ENCODE results near the gene EBF3. TPM values are rescaled to one million over a fixed set of nuclear protein-coding genes. Genes with fewer than 3 reads are reported as not detected.

EBF3 gene
- total RNA-seq, 1 experiment from 2014 or later = 0.12 TPM

DNA sequence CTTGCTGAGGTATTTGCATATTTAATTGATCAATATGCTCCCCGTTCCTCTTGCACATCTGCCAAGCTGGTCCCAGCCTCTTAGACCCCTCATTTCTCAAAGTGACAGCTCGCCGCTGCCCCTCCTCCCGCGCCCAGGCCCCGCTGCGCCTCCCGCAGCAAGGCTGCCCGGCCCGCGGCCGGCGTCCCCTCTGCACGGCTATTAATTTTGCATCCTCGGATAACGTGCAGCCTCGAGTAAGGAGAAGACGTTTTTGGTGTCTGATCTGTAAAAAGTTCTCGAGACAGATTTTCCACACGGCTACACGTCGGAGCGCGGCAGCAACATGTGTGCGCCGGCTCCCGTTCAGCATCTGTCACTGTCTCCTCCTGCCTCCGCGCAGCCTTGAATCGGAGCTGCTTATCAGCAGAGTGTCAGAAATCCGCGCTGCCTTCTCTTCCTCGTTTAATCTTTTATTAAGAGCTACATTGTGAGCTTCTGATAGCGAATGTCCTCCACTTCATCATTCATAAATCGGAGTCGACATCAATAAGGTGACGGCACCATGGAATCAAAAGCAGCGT lies 65.3 kb downstream of the EBF3 start:
- no TSS peak for BruUV-seq (replicated peaks)
- RAD21 ChIA-PET (ENCODE audit: low non-redundant PET in 1 of 2, low total read pairs in 2 of 2, uncharacterized antibody in 2 of 2, unreplicated experiment in 2 of 2) = no interaction called here

DNA sequence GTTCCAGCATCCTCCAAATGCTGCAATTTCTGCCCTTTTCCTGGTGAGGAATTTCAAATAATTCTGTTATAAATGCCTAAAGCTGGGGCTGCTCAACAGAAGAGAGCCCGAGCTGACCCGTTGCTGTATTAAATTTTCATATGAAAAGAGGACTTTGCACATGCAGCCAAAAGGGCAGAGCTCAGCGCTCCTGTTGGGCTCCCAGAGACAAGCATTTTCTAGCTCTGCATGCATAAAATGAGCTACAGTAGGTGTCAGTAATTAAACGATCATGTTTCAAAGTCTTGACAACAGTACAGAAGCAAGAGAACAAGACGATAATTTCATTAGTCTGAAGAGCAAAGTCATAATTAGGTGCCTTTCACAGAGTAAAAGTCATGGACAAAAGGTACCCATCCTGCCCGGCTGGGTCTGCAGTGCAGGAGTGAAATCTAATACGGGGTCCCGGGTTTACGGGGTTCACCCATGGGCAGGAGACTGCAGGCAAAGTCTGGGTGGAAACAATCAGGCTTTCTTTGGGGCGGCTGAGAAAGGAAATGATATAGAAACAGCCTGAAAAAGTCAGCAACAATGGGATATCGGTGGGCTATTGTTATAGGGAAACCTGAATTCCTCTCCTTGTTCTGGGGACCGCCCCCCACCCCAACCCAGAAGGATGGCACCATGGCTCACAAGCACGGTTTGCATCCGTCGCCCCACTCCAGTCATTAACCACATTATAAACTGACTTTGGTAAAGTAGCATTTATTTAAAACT lies 66.0 kb downstream of the EBF3 start:
- CTCF ChIA-PET = no interaction called here
- Histone ChIP-seq H3K9ac (ENCODE audit: low read length) (no peak overlapping the region), H3K27ac (ENCODE audit: low read depth, low read length) (no peak overlapping the region), H3K9me3 (ENCODE audit: control insufficient read depth in 1 of 2, insufficient read depth in 1 of 2, low read depth in 1 of 2, low read length in 2 of 2) (no peaks in the 10 kb centered on the region), H2AFZ (ENCODE audit: low read depth, low read length, poor library complexity, severe bottlenecking) (no peak overlapping the region), H3K79me2 (ENCODE audit: insufficient read depth, low read length) (no peaks in the 10 kb centered on the region), H4K20me1 (ENCODE audit: insufficient read depth) (no peaks in the 10 kb centered on the region), H3K9me2 (ENCODE audit: insufficient read depth) (no peaks in the 10 kb centered on the region), H3K4me3 (replicated peaks in 1 of 2; ENCODE audit: low read depth in 1 of 2, low read length in 2 of 2) (no peak overlapping the region), H3K4me2 (ENCODE audit: low read length) (no peak overlapping the region), H3K4me1 (ENCODE audit: control insufficient read depth in 1 of 2, insufficient read depth in 2 of 2, low read length in 2 of 2) (no peaks in the 10 kb centered on the region), H3K36me3 (ENCODE audit: control insufficient read depth in 1 of 2, insufficient read depth in 2 of 2, low read length in 2 of 2) (no peaks in the 10 kb centered on the region), H3K27me3 (ENCODE audit: insufficient read depth, low read length) (no peaks in the 10 kb centered on the region)
- ATAC-seq (no peak), DNase-seq (ENCODE audit: low read depth, low spot score) (no peak)
- POLR2A ChIA-PET = no interaction called here
- intact Hi-C loops (cut with micrococcal nuclease) = no loop called here
- no TSS peak for BruUV-seq (replicated peaks)
- RAD21 ChIA-PET (ENCODE audit: low non-redundant PET in 1 of 2, low total read pairs in 2 of 2, uncharacterized antibody in 2 of 2, unreplicated experiment in 2 of 2) = no interaction called here
- TF ChIP-seq SRF (IDR thresholded peaks at IDR 0.05; ENCODE audit: low read depth) (no peak), FOSL1 (IDR thresholded peaks at IDR 0.05; ENCODE audit: low read depth) (no peak), YY1 (IDR thresholded peaks at IDR 0.05; ENCODE audit: extremely low read depth, insufficient replicate concordance, low read depth, low read length) (no peak), POLR2A (IDR thresholded peaks at IDR 0.05; ENCODE audit: borderline replicate concordance, extremely low read depth, insufficient read depth, insufficient read length) (no peak), RAD21 (IDR thresholded peaks at IDR 0.05; ENCODE audit: low read depth) (no peak), ZFX (IDR thresholded peaks at IDR 0.05) (no peak), TCF7L2 (IDR thresholded peaks at IDR 0.05; ENCODE audit: borderline replicate concordance, extremely low read depth, insufficient read depth, insufficient read length) (no peak)
- TF ChIP-seq, protein P1, sequence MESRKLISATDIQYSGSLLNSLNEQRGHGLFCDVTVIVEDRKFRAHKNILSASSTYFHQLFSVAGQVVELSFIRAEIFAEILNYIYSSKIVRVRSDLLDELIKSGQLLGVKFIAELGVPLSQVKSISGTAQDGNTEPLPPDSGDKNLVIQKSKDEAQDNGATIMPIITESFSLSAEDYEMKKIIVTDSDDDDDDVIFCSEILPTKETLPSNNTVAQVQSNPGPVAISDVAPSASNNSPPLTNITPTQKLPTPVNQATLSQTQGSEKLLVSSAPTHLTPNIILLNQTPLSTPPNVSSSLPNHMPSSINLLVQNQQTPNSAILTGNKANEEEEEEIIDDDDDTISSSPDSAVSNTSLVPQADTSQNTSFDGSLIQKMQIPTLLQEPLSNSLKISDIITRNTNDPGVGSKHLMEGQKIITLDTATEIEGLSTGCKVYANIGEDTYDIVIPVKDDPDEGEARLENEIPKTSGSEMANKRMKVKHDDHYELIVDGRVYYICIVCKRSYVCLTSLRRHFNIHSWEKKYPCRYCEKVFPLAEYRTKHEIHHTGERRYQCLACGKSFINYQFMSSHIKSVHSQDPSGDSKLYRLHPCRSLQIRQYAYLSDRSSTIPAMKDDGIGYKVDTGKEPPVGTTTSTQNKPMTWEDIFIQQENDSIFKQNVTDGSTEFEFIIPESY (IDR thresholded peaks at IDR 0.05; ENCODE audit: extremely low read depth, insufficient replicate concordance, low read length) = no peak

More for the DNA sequence above, 65.3 kb downstream of the EBF3 start:
- TF ChIP-seq EZH2phosphoT487 (IDR thresholded peaks at IDR 0.05; ENCODE audit: borderline replicate concordance) (no peak), ZFX (IDR thresholded peaks at IDR 0.05) (no peak), POLR2AphosphoS5 (IDR thresholded peaks at IDR 0.05; ENCODE audit: low read depth, low read length) (no peak)
- TF ChIP-seq, protein P1 (IDR thresholded peaks at IDR 0.05; ENCODE audit: extremely low read depth, insufficient replicate concordance, low read length) = no peak
- DNase-seq (ENCODE audit: low read depth, low spot score) = no peak
- Histone ChIP-seq H3K4me3 (replicated peaks in 1 of 2; ENCODE audit: low read depth in 1 of 2, low read length in 2 of 2) (no peak overlapping the region), H2AFZ (ENCODE audit: low read depth, low read length, poor library complexity, severe bottlenecking) (no peak overlapping the region), H3K79me2 (ENCODE audit: insufficient read depth, low read length) (no peaks in the 10 kb centered on the region), H3K9ac (ENCODE audit: low read length) (no peak overlapping the region), H3K27me3 (ENCODE audit: insufficient read depth, low read length) (no peaks in the 10 kb centered on the region), H3K4me1 (ENCODE audit: control insufficient read depth in 1 of 2, insufficient read depth in 2 of 2, low read length in 2 of 2) (no peaks in the 10 kb centered on the region), H3K9me3 (ENCODE audit: control insufficient read depth in 1 of 2, insufficient read depth in 1 of 2, low read depth in 1 of 2, low read length in 2 of 2) (no peaks in the 10 kb centered on the region), H3K4me2 (ENCODE audit: low read length) (no peak overlapping the region), H3K36me3 (ENCODE audit: control insufficient read depth in 1 of 2, insufficient read depth in 2 of 2, low read length in 2 of 2) (no peaks in the 10 kb centered on the region), H3K27ac (ENCODE audit: low read depth, low read length) (no peak overlapping the region), H3K9me2 (ENCODE audit: insufficient read depth) (no peaks in the 10 kb centered on the region), H4K20me1 (ENCODE audit: insufficient read depth) (no peaks in the 10 kb centered on the region)
- POLR2A ChIA-PET = no interaction called here
- CTCF ChIA-PET = no interaction called here
- ATAC-seq = no peak
- intact Hi-C loops (cut with micrococcal nuclease) = no loop called here

Measured in HCT116 (cell line).